Activated B cell treated with CpG ODN at 0.5 μM for 24 hours (primary cell): ENCODE data around the gene UBE2QL1. TPM values are rescaled to one million over a fixed set of nuclear protein-coding genes. Genes with fewer than 3 reads are reported as not detected.

ENCODE experiments used
- ATAC-seq: fragments of 200-7000 bp; cut with Tn5 transposase; one replicate; pipeline ENCODE4 v1.10.0; 2021; ENCODE audit warnings: low read depth, mild to moderate bottlenecking, moderate library complexity
- CTCF ChIA-PET: fragments of 350-600 bp; sonication (Branson Sonifier 250); formaldehyde crosslinking; loops from one replicate; lab custom pipeline; 2021; ENCODE audit warnings: antibody characterized with exemption; lab: Charles Lee
- POLR2A ChIA-PET: fragments of 350-600 bp; sonication (Branson Sonifier 250); formaldehyde crosslinking; loops from one replicate; lab custom pipeline; 2021; ENCODE audit warnings: antibody characterized with exemption; lab: Charles Lee
- DNase-seq: peaks from one replicate; pipeline ENCODE4 v3.0.0; 2022
- H3K27ac Mint-ChIP-seq: one replicate; pipeline ENCODE4 v1.8.0; 2020; ENCODE audit warnings: mixed read lengths
- H3K27me3 Mint-ChIP-seq: one replicate; pipeline ENCODE4 v1.8.0; 2021; ENCODE audit warnings: mixed read lengths
- H3K36me3 Mint-ChIP-seq: one replicate; pipeline ENCODE4 v1.8.0; 2021; ENCODE audit warnings: low read depth, mixed read lengths
- H3K4me1 Mint-ChIP-seq: one replicate; pipeline ENCODE4 v1.8.0; 2021; ENCODE audit warnings: mixed read lengths
- H3K4me3 Mint-ChIP-seq: one replicate; pipeline ENCODE4 v1.8.0; 2020; ENCODE audit warnings: mild to moderate bottlenecking, mixed read lengths
- H3K9me3 Mint-ChIP-seq: one replicate; pipeline ENCODE4 v1.8.0; 2020; ENCODE audit warnings: mixed read lengths
- intact Hi-C: fragments of 100-400 bp; cut with micrococcal nuclease; formaldehyde crosslinking; loops from one replicate; pipeline ENCODE4 v1.15.1; 2024
- total RNA-seq: library from RNA; stranded (reverse); gene quantifications from 2 replicates; pipeline ENCODE4 v1.2.3, GENCODE V29; 2022
- TF ChIP-seq, protein P1 (sequence below): fragments of 200-600 bp; IDR thresholded peaks from one replicate; pipeline ENCODE4 v1.8.0; 2022; ENCODE audit warnings: antibody characterized with exemption, mild to moderate bottlenecking

UBE2QL1 gene
- total RNA-seq, 1 donor from 2014 or later, result 1.2 TPM

DNA sequence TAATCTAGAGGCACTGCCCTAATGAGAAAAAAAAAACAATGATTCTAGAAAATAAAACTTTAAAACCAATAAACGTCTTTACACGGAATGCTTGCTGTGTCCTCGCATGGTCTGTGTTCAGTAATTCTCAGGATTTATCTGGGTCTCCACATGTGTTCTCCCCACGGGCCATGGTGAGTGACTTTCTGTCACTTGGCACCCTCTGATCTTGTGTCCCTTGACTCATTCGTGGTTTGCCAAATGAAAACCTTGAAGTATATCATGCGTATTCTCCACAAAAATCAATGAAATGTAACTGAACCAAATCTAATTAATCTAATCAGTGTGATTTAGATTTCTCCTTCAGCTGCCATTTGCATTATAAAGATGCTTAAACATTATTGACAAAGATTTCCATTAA lies 48.0 kb downstream of the UBE2QL1 start:
- no peaks in the 10 kb centered on the region for H3K27me3 Mint-ChIP-seq
- no peak for DNase-seq
- H3K36me3 Mint-ChIP-seq, result no peaks in the 10 kb centered on the region
- ChIA-PET CTCF (no interaction called here), POLR2A (no interaction called here)
- TF ChIP-seq, protein P1, sequence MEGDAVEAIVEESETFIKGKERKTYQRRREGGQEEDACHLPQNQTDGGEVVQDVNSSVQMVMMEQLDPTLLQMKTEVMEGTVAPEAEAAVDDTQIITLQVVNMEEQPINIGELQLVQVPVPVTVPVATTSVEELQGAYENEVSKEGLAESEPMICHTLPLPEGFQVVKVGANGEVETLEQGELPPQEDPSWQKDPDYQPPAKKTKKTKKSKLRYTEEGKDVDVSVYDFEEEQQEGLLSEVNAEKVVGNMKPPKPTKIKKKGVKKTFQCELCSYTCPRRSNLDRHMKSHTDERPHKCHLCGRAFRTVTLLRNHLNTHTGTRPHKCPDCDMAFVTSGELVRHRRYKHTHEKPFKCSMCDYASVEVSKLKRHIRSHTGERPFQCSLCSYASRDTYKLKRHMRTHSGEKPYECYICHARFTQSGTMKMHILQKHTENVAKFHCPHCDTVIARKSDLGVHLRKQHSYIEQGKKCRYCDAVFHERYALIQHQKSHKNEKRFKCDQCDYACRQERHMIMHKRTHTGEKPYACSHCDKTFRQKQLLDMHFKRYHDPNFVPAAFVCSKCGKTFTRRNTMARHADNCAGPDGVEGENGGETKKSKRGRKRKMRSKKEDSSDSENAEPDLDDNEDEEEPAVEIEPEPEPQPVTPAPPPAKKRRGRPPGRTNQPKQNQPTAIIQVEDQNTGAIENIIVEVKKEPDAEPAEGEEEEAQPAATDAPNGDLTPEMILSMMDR, result no peak
- peaks cover 12% of the 10 kb centered on the region for H3K4me1 Mint-ChIP-seq
- H3K27ac Mint-ChIP-seq, result no peak overlapping the region
- H3K4me3 Mint-ChIP-seq, result no peak overlapping the region
- H3K9me3 Mint-ChIP-seq, result no peaks in the 10 kb centered on the region
- ATAC-seq, result no peak
- intact Hi-C loops, result no loop called here

DNA sequence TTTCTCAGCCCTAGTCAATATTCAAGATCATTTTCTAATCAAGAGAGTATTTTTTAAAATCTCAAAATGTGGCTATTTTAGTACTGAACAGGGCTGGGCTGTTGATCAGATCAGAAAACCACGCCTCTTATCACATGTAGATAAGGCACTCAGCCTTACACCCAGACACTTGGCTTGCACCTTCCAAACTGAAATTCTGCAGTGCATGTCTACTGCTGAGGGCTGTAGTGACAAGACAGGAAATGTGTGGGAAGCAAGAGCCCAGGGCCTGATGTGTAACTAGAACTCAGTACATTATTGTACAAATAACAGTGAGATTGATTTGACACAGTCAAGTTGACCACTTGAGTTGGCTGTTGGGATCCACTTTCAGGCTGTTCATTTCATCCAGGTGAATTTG lies 48.6 kb downstream of the UBE2QL1 start:
- Mint-ChIP-seq H3K4me1 (peaks cover 6% of the 10 kb centered on the region), H3K27ac (no peak overlapping the region), H3K4me3 (no peak overlapping the region), H3K36me3 (no peaks in the 10 kb centered on the region), H3K9me3 (no peaks in the 10 kb centered on the region), H3K27me3 (no peaks in the 10 kb centered on the region)
- intact Hi-C loops, result no loop called here
- DNase-seq (no peak), ATAC-seq (no peak)
- CTCF ChIA-PET, result no interaction called here
- TF ChIP-seq, protein P1, result no peak
- POLR2A ChIA-PET, result no interaction called here

DNA sequence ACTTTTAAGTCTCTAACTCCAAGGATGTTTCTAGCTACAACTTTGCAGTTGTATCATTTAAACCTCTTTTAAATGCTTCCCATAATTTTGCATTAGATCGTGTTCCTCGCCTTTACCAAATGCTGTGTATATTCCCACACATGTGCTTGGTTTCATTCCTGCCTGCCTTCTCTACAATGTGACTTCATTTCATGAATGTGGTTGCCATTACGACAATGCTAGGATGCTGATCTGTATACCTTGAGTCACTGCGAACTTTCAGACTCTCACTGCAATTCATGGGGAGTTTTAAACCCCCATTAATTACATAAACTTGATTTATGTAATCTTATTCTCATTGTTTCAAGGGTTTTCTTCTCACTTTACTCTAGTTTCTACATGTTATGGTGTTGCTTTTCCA lies 50.3 kb downstream of the UBE2QL1 start:
- no peak for DNase-seq
- ATAC-seq, result no peak
- peaks cover under 1% of the 10 kb centered on the region for H3K4me1 Mint-ChIP-seq
- POLR2A ChIA-PET, result no interaction called here
- no peaks in the 10 kb centered on the region for H3K36me3 Mint-ChIP-seq
- no peaks in the 10 kb centered on the region for H3K9me3 Mint-ChIP-seq
- no peak overlapping the region for H3K4me3 Mint-ChIP-seq
- intact Hi-C loops, result no loop called here
- no peaks in the 10 kb centered on the region for H3K27me3 Mint-ChIP-seq
- no peak overlapping the region for H3K27ac Mint-ChIP-seq
- TF ChIP-seq, protein P1, result no peak
- CTCF ChIA-PET, result no interaction called here

DNA sequence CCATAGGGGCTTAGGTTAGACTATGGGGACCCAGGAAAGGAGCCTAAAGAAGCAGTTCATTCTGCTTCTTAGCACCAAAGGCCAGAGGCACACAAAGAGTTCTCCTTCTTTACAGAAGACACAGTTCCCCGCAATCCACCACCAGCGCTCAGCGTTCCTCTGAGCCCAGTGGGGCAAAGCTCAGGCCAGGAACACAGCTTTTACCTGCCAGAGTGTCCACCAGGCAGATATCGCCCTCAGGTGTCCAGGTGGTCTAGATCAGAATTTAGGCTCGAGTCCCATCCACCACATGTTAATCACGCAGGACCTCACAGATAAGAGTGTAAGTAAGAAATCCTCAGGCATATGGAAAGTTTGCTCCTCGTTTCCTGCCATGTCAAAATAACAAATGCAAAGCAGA lies 53.0 kb downstream of the UBE2QL1 start:
- Mint-ChIP-seq H3K27ac (no peak overlapping the region), H3K9me3 (no peaks in the 10 kb centered on the region), H3K4me1 (no peaks in the 10 kb centered on the region), H3K27me3 (peaks cover 19% of the 10 kb centered on the region), H3K36me3 (no peaks in the 10 kb centered on the region), H3K4me3 (no peak overlapping the region)
- ChIA-PET POLR2A (no interaction called here), CTCF (no interaction called here)
- no peak for ATAC-seq
- TF ChIP-seq, protein P1, result no peak
- intact Hi-C loops, result no loop called here
- DNase-seq, result no peak

DNA sequence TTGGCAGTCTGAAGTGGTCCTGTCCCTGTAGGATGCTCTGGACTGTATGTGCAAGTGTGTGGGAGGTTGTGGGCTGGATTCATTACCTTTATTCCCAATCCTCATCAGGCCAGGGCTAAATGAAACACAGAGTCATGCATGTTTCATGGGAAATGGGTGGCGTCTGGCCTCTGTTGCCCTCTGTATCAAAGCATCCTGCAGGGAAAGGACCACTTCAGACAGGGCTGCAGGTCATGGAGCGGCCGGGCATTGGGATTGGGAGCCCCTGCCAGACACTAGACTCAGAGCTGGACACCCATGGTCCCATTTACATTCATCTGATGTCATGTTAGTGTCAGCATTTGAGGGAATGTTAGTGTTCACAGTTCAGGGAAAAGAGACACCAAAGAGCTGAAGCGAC lies 53.8 kb downstream of the UBE2QL1 start:
- H3K4me1 Mint-ChIP-seq, result no peaks in the 10 kb centered on the region
- intact Hi-C loops, result no loop called here
- DNase-seq (no peak), ATAC-seq (no peak)
- no peak overlapping the region for H3K4me3 Mint-ChIP-seq
- TF ChIP-seq, protein P1, result no peak
- ChIA-PET POLR2A (no interaction called here), CTCF (no interaction called here)
- no peaks in the 10 kb centered on the region for H3K9me3 Mint-ChIP-seq
- peaks cover 24% of the 10 kb centered on the region for H3K27me3 Mint-ChIP-seq
- H3K27ac Mint-ChIP-seq, result no peak overlapping the region
- H3K36me3 Mint-ChIP-seq, result no peaks in the 10 kb centered on the region
